Keratinocyte (primary cell): ENCODE data around the gene RAB43.

Experiments used
- EZH2 ChIP-seq: IDR thresholded peaks from one replicate; pipeline ENCODE4 v1.6.1; 2012; ENCODE audit warnings: inconsistent platforms, mild to moderate bottlenecking, low read length, moderate library complexity
- TF ChIP-seq, protein P1 (sequence below), 3 experiments: IDR thresholded peaks in 1 of 3; conservative IDR thresholded peaks in 1 of 3; optimal IDR thresholded peaks in 1 of 3; 2 replicates in 2 of 3; 3 replicates in 1 of 3; pipeline versions ENCODE3 to v1.5.1; 2011; ENCODE audit warnings: low read length in 3 of 3, mild to moderate bottlenecking in 3 of 3, moderate library complexity in 2 of 3, control low read depth in 1 of 3, inconsistent platforms in 1 of 3; ENCODE audit not compliant: insufficient read depth in 2 of 3; ENCODE audit errors: extremely low read depth in 1 of 3

DNA sequence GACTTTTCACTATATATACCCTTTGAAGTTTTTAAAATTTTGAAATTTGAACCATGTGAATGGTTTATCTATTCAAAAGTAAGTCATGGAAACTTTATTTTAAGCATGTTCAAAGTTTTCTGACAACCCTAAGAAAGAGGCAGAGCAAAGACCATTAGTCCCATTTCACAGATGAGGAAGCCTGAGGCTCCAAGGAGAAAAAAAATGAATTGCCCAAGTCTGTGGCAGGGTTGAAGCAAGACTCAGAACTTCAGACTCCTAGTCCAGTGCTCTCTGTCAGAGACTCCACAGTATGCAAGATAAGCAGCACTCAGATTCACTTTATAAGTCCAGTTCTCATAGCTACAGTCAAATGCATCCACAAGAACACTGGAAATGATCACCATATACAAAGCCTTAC lies 4.5 kb downstream of the RAB43 start:
- TF ChIP-seq, protein P1, sequence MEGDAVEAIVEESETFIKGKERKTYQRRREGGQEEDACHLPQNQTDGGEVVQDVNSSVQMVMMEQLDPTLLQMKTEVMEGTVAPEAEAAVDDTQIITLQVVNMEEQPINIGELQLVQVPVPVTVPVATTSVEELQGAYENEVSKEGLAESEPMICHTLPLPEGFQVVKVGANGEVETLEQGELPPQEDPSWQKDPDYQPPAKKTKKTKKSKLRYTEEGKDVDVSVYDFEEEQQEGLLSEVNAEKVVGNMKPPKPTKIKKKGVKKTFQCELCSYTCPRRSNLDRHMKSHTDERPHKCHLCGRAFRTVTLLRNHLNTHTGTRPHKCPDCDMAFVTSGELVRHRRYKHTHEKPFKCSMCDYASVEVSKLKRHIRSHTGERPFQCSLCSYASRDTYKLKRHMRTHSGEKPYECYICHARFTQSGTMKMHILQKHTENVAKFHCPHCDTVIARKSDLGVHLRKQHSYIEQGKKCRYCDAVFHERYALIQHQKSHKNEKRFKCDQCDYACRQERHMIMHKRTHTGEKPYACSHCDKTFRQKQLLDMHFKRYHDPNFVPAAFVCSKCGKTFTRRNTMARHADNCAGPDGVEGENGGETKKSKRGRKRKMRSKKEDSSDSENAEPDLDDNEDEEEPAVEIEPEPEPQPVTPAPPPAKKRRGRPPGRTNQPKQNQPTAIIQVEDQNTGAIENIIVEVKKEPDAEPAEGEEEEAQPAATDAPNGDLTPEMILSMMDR (optimal IDR thresholded peaks at IDR 0.05 in 1 of 3, IDR thresholded peaks at IDR 0.05 in 1 of 3, conservative IDR thresholded peaks at IDR 0.05 in 1 of 3; ENCODE audit: extremely low read depth in 1 of 3, insufficient read depth in 2 of 3, low read length in 3 of 3) = no peak
- no peak for TF ChIP-seq EZH2
